HepG2 (cell line): ENCODE measurements around the gene ZBTB46.
"Not testable (repeated sequence)": the region's sequence is repeated elsewhere in the genome, so short reads cannot be mapped to it uniquely, and the experiment has no call there.

Experiments used
- CTCF ChIP-seq: sonication (generic); formaldehyde crosslinking; IDR thresholded peaks from 2 replicates; pipeline ENCODE4 v1.5.0; 2020; ENCODE audit warnings: mild to moderate bottlenecking, missing genetic modification reagents, moderate library complexity
- MLXIP ChIP-seq: sonication (generic); formaldehyde crosslinking; IDR thresholded peaks from 2 replicates; pipeline ENCODE4 v1.9.0; 2021; ENCODE audit warnings: missing genetic modification reagents, borderline replicate concordance
- POLR2AphosphoS2 ChIP-seq: IDR thresholded peaks from 2 replicates; pipeline ENCODE4 v1.6.1; 2011; ENCODE audit warnings: low read depth, low read length, improper control_type of control experiment
- RAD21 ChIP-seq: fragments of 450-650 bp; formaldehyde crosslinking; IDR thresholded peaks from 2 replicates; pipeline ENCODE4 v1.5.0; 2020; ENCODE audit warnings: mild to moderate bottlenecking
- RNF219 ChIP-seq: sonication (generic); formaldehyde crosslinking; IDR thresholded peaks from 2 replicates; pipeline ENCODE4 v1.5.0; 2020; ENCODE audit warnings: mild to moderate bottlenecking, missing genetic modification reagents
- ZNF350 ChIP-seq: sonication (generic); formaldehyde crosslinking; IDR thresholded peaks from 2 replicates; pipeline ENCODE4 v1.4.0; 2020; ENCODE audit warnings: mild to moderate bottlenecking, low read depth, missing genetic modification reagents, borderline replicate concordance
- ZNF563 ChIP-seq: sonication (generic); formaldehyde crosslinking; IDR thresholded peaks from 2 replicates; pipeline ENCODE4 v1.8.0; 2022; ENCODE audit warnings: mild to moderate bottlenecking, moderate library complexity, missing genetic modification reagents
- ZNF616 ChIP-seq: sonication (generic); formaldehyde crosslinking; IDR thresholded peaks from 2 replicates; pipeline ENCODE4 v1.5.0; 2020; ENCODE audit warnings: low read depth, mild to moderate bottlenecking, missing genetic modification reagents
- ZNF703 ChIP-seq: sonication (generic); formaldehyde crosslinking; IDR thresholded peaks from 2 replicates; pipeline ENCODE4 v1.5.1; 2020; ENCODE audit warnings: missing genetic modification reagents, mild to moderate bottlenecking, moderate library complexity, borderline replicate concordance

- TF ChIP-seq RAD21 (CRISPR knock-in tag); ZNF350; ZNF563 (CRISPR knock-in tag); CTCF (CRISPR knock-in tag); RNF219; POLR2AphosphoS2; ZNF616; MLXIP; ZNF703 (CRISPR knock-in tag): not testable (repeated sequence)
Observed at GRCh38 chr20:63851548-63851943, 20.5 kb upstream of the ZBTB46 start.
